IMR-90 (cell line): ENCODE measurements around the gene CDK5R1. TPM values are rescaled to one million over a fixed set of nuclear protein-coding genes. Genes with fewer than 3 reads are reported as not detected.

Experiments used
- ATAC-seq: fragments of 200-7000 bp; cut with Tn5 transposase; 2 replicates; pipeline ENCODE4 v1.9.1; 2020; ENCODE audit warnings: low read depth, mild to moderate bottlenecking, moderate library complexity
- BruUV-seq: library from RNA; stranded (reverse); fragments of 400-500 nt; replicated peaks from 2 replicates; lab custom pipeline; 2021; lab: Mats Ljungman, UMichigan
- CTCF ChIA-PET: fragments of 300-600 bp; formaldehyde crosslinking; extraction: SDS; loops from one replicate; lab custom pipeline; 2021; ENCODE audit warnings: antibody characterized with exemption; lab: Yijun Ruan, JAX
- POLR2A ChIA-PET: fragments of 300-600 bp; sonication (Branson Sonifier 250); formaldehyde crosslinking; loops from one replicate; lab custom pipeline; 2022; ENCODE audit warnings: antibody characterized with exemption; ENCODE audit not compliant: unreplicated experiment; lab: Charles Lee
- DNase-seq: peaks from one replicate; pipeline ENCODE4 v3.0.0; 2013
- H2AFZ ChIP-seq: replicated peaks from 2 replicates; pipeline ENCODE3; 2013; ENCODE audit warnings: low read length, mild to moderate bottlenecking; ENCODE audit not compliant: poor library complexity
- H2AK5ac ChIP-seq: 2 replicates; pipeline ENCODE4 v1.6.1; 2013; ENCODE audit warnings: low read depth, low read length, inconsistent platforms
- H2AK9ac ChIP-seq: replicated peaks from 2 replicates; pipeline ENCODE3; 2013; ENCODE audit warnings: mild to moderate bottlenecking, low read depth, low read length, moderate library complexity; ENCODE audit not compliant: poor library complexity
- H2BK120ac ChIP-seq: 2 replicates; pipeline ENCODE4 v1.6.1; 2013; ENCODE audit warnings: low read depth, low read length, inconsistent platforms
- H2BK15ac ChIP-seq: 3 replicates; pipeline ENCODE4 v1.6.1; 2013; ENCODE audit warnings: low read depth, low read length, inconsistent platforms
- H2BK20ac ChIP-seq: 2 replicates; pipeline ENCODE4 v1.6.1; 2013; ENCODE audit warnings: low read depth, mild to moderate bottlenecking, inconsistent platforms, low read length, moderate library complexity
- H2BK5ac ChIP-seq: 2 replicates; pipeline ENCODE4 v1.6.1; 2013; ENCODE audit warnings: mild to moderate bottlenecking, low read depth, low read length, inconsistent platforms; ENCODE audit not compliant: poor library complexity, severe bottlenecking
- H3K14ac ChIP-seq: replicated peaks from 2 replicates; pipeline ENCODE4 v1.6.1; 2013; ENCODE audit warnings: low read depth, low read length, inconsistent platforms
- H3K18ac ChIP-seq: 2 replicates; pipeline ENCODE4 v1.6.1; 2013; ENCODE audit warnings: low read depth, low read length, control low read depth
- H3K23ac ChIP-seq: 2 replicates; pipeline ENCODE4 v1.6.1; 2013; ENCODE audit warnings: low read depth, low read length, inconsistent platforms
- H3K27ac ChIP-seq: 2 replicates; pipeline ENCODE4 v1.5.1; 2013; ENCODE audit warnings: mild to moderate bottlenecking, control low read depth, low read length; ENCODE audit not compliant: insufficient read depth
- H3K27me3 ChIP-seq: 2 replicates; pipeline ENCODE4 v1.6.1; 2013; ENCODE audit warnings: low read length; ENCODE audit not compliant: control insufficient read depth, insufficient read depth
- H3K36me3 ChIP-seq: 2 replicates; pipeline ENCODE4 v1.6.1; 2013; ENCODE audit warnings: low read length, mixed read lengths; ENCODE audit not compliant: control insufficient read depth, insufficient read depth
- H3K4ac ChIP-seq: 2 replicates; pipeline ENCODE4 v1.6.1; 2013; ENCODE audit warnings: low read depth, low read length, inconsistent platforms
- H3K4me1 ChIP-seq: 2 replicates; pipeline ENCODE4 v1.6.1; 2013; ENCODE audit warnings: low read length, mixed read lengths; ENCODE audit not compliant: control insufficient read depth, insufficient read depth
- H3K4me2 ChIP-seq: 2 replicates; pipeline ENCODE4 v1.6.1; 2013; ENCODE audit warnings: low read depth, mild to moderate bottlenecking, control low read depth, low read length, moderate library complexity
- H3K4me3 ChIP-seq: 2 replicates; pipeline ENCODE4 v1.5.1; 2013; ENCODE audit warnings: low read depth, mild to moderate bottlenecking, control low read depth, low read length, moderate library complexity; ENCODE audit not compliant: insufficient read depth
- H3K56ac ChIP-seq: 2 replicates; pipeline ENCODE4 v1.6.1; 2013; ENCODE audit warnings: low read length, inconsistent platforms; ENCODE audit not compliant: insufficient read depth; ENCODE audit errors: extremely low read depth
- H3K79me1 ChIP-seq, 2 experiments: 2 replicates each; pipeline ENCODE4 v1.6.1; 2013; ENCODE audit warnings: low read length in 2 of 2, inconsistent platforms in 1 of 2, low read depth in 1 of 2
- H3K9ac ChIP-seq: 2 replicates; pipeline ENCODE4 v1.6.1; 2013; ENCODE audit warnings: low read depth, low read length, control low read depth
- H3K9me1 ChIP-seq: 2 replicates; pipeline ENCODE4 v1.6.1; 2013; ENCODE audit warnings: low read length, inconsistent platforms; ENCODE audit not compliant: insufficient read depth
- H3K9me3 ChIP-seq: 2 replicates; pipeline ENCODE4 v1.6.1; 2013; ENCODE audit warnings: low read length; ENCODE audit not compliant: control insufficient read depth, insufficient read depth
- H4K20me1 ChIP-seq: 2 replicates; pipeline ENCODE4 v1.6.1; 2013; ENCODE audit warnings: low read length, inconsistent platforms; ENCODE audit not compliant: insufficient read depth
- H4K5ac ChIP-seq: 2 replicates; pipeline ENCODE4 v1.6.1; 2013; ENCODE audit warnings: mild to moderate bottlenecking, low read depth, low read length, control low read depth
- H4K8ac ChIP-seq, 2 experiments: 2 replicates each; pipeline ENCODE4 v1.6.1; 2013; ENCODE audit warnings: low read depth in 2 of 2, low read length in 2 of 2, control low read depth in 1 of 2, inconsistent platforms in 1 of 2
- H4K91ac ChIP-seq: 2 replicates; pipeline ENCODE4 v1.6.1; 2013; ENCODE audit warnings: low read depth, low read length, inconsistent platforms; ENCODE audit not compliant: insufficient read depth
- BHLHE40 ChIP-seq: fragments of 150-350 bp; IDR thresholded peaks from 2 replicates; pipeline ENCODE4 v1.6.1; 2016; ENCODE audit warnings: mild to moderate bottlenecking, low read depth, low read length
- CEBPB ChIP-seq: IDR thresholded peaks from 2 replicates; pipeline ENCODE4 v1.6.1; 2012; ENCODE audit warnings: low read depth, low read length, improper control_type of control experiment
- CHD1 ChIP-seq: IDR thresholded peaks from 2 replicates; pipeline ENCODE4 v1.6.1; 2012; ENCODE audit warnings: low read depth, low read length, improper control_type of control experiment
- FOS ChIP-seq: fragments of 150-350 bp; IDR thresholded peaks from 2 replicates; pipeline ENCODE4 v1.6.1; 2016; ENCODE audit warnings: low read depth, low read length
- MAFK ChIP-seq: IDR thresholded peaks from 2 replicates; pipeline ENCODE4 v1.6.1; 2012; ENCODE audit warnings: low read depth, low read length, improper control_type of control experiment
- MAZ ChIP-seq: IDR thresholded peaks from 2 replicates; pipeline ENCODE4 v1.6.1; 2012; ENCODE audit warnings: low read depth, mild to moderate bottlenecking, low read length, improper control_type of control experiment, moderate library complexity, borderline replicate concordance
- MXI1 ChIP-seq: IDR thresholded peaks from 2 replicates; pipeline ENCODE4 v1.6.1; 2012; ENCODE audit warnings: low read depth, mild to moderate bottlenecking, low read length, moderate library complexity, borderline replicate concordance
- NFE2L2 ChIP-seq: fragments of 150-350 bp; IDR thresholded peaks from 2 replicates; pipeline ENCODE4 v1.6.1; 2016; ENCODE audit warnings: low read depth, mild to moderate bottlenecking, low read length
- POLR2A ChIP-seq: IDR thresholded peaks from 2 replicates; pipeline ENCODE4 v1.6.1; 2012; ENCODE audit warnings: mild to moderate bottlenecking, low read depth, low read length
- RAD21 ChIP-seq: IDR thresholded peaks from 2 replicates; pipeline ENCODE4 v1.6.1; 2012; ENCODE audit warnings: low read length, improper control_type of control experiment
- RCOR1 ChIP-seq: IDR thresholded peaks from 2 replicates; pipeline ENCODE4 v1.6.1; 2012; ENCODE audit warnings: mild to moderate bottlenecking, low read length, improper control_type of control experiment; ENCODE audit not compliant: insufficient replicate concordance
- RFX5 ChIP-seq: IDR thresholded peaks from 2 replicates; pipeline ENCODE4 v1.8.0; 2012; ENCODE audit warnings: low read depth, mild to moderate bottlenecking, low read length, moderate library complexity
- SMC3 ChIP-seq: fragments of 150-350 bp; IDR thresholded peaks from 2 replicates; pipeline ENCODE4 v1.6.1; 2016; ENCODE audit warnings: low read depth, mild to moderate bottlenecking, antibody characterized with exemption, low read length, moderate library complexity
- WGBS, 2 experiments: methylation state at CpG; one replicate each; pipeline versions ENCODE4 v1.1.5 to v1.1.7; 2013; ENCODE audit warnings: missing lambda C conversion rate in 2 of 2; ENCODE audit not compliant: insufficient read length in 1 of 2; ENCODE audit errors: extremely low coverage in 2 of 2; 5-methylcytosine and 5-hydroxymethylcytosine counted together
- dilution Hi-C: fragments of 300-500 bp; cut with HindIII; formaldehyde crosslinking; loops from one replicate; pipeline ENCODE4 v1.14.3; 2018; ENCODE audit warnings: low sequenced_read_pairs; ENCODE audit not compliant: unreplicated experiment
- in situ Hi-C: fragments of 300-500 bp; cut with MboI; formaldehyde crosslinking; loops from 3 replicates; pipeline ENCODE4 v1.14.3; 2019; ENCODE audit warnings: low sequenced_read_pairs, inconsistent platforms, mixed read lengths
- intact Hi-C: fragments of 100-400 bp; cut with micrococcal nuclease; formaldehyde crosslinking; loops from 2 replicates; pipeline ENCODE4 v1.10.0; 2022
- polyA plus RNA-seq, 3 experiments: library from polyadenylated mRNA; depleted of rRNA; stranded (reverse); fragments of >200 nt; gene quantifications; 2 replicates each; pipeline ENCODE4 v1.2.3, GENCODE V29; 2012; ENCODE audit warnings: low replicate concordance in 1 of 3
- total RNA-seq: library from RNA; depleted of rRNA; stranded (reverse); fragments of >200 nt; gene quantifications from 2 replicates; pipeline ENCODE4 v1.2.3, GENCODE V29; 2012
- TF ChIP-seq, protein P1 (sequence below): fragments of 150-350 bp; IDR thresholded peaks from 2 replicates; pipeline ENCODE4 v1.6.1; 2016; ENCODE audit warnings: low read depth, mild to moderate bottlenecking, low read length, moderate library complexity, borderline replicate concordance
- TF ChIP-seq, protein P2 (sequence below): conservative IDR thresholded peaks from 2 replicates; pipeline ENCODE4 v1.5.1; 2012; ENCODE audit warnings: mild to moderate bottlenecking, low read depth, low read length, improper control_type of control experiment
- TF ChIP-seq, protein P3 (sequence below): fragments of 150-350 bp; IDR thresholded peaks from 2 replicates; pipeline ENCODE4 v1.6.1; 2017; ENCODE audit warnings: mild to moderate bottlenecking, antibody characterized with exemption, low read length, low read depth

Gene CDK5R1
- total and polyA plus RNA-seq, 2 of the 4 experiments (the other 2 are of a cell fraction): 0.36 to 0.74 TPM

DNA sequence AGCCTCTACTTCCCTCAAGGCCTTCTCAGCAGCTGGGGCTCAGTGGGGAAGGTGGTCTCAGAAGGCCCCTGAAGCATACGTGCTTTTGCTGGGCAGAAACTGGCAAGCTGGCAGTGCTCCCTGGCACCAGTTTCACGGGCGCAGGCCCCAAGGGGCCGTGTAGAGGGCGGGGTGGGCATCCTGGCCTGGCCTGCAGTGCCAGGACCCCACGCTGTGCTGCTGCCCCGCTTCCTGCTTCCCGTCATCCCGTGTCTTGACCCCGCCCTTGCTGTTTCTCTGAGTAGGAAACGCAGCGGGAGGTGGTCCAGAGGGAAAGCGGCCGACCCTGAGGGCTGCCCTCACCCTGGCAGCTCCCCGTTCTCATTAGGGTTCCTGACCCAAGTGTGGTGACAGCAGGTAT, 6.8 kb downstream of the CDK5R1 start:
- no peaks in the 10 kb centered on the region for H3K27me3 ChIP-seq
- H2AK9ac ChIP-seq: peak overlapping the region; percentile 56
- H3K27ac ChIP-seq: no peak overlapping the region
- DNase-seq: no peak
- H3K14ac ChIP-seq: no peak overlapping the region
- peaks cover 4% of the 10 kb centered on the region; the same call in 1 of the 2 replicates for H4K20me1 ChIP-seq
- H3K79me1 ChIP-seq: no peaks in the 10 kb centered on the region; a peak in 1 of 4 replicates
- no TSS peak for BruUV-seq
- peaks cover 10% of the 10 kb centered on the region for H3K9me1 ChIP-seq
- no peak overlapping the region for H3K4ac ChIP-seq
- no peak overlapping the region for H3K4me2 ChIP-seq
- no peak overlapping the region for H4K8ac ChIP-seq
- H3K56ac ChIP-seq: no peak overlapping the region
- H3K4me1 ChIP-seq: peaks cover 6% of the 10 kb centered on the region
- H3K4me3 ChIP-seq: no peak overlapping the region
- dilution Hi-C loops: no loop called here
- H3K18ac ChIP-seq: no peak overlapping the region
- WGBS, 2 experiments: 81% methylated on average over 8 of the region's 15 CpGs; no CpG with 5 or more reads in 1 of the 2 experiments
- H3K9ac ChIP-seq: no peak overlapping the region
- CTCF ChIA-PET: no interaction called here
- POLR2A ChIA-PET: no interaction called here
- H4K5ac ChIP-seq: no peak overlapping the region
- TF ChIP-seq RFX5: no peak
- no peak for TF ChIP-seq FOS
- TF ChIP-seq MAZ: no peak
- TF ChIP-seq, protein P1, sequence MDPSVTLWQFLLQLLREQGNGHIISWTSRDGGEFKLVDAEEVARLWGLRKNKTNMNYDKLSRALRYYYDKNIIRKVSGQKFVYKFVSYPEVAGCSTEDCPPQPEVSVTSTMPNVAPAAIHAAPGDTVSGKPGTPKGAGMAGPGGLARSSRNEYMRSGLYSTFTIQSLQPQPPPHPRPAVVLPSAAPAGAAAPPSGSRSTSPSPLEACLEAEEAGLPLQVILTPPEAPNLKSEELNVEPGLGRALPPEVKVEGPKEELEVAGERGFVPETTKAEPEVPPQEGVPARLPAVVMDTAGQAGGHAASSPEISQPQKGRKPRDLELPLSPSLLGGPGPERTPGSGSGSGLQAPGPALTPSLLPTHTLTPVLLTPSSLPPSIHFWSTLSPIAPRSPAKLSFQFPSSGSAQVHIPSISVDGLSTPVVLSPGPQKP: no peak
- TF ChIP-seq, protein P2, sequence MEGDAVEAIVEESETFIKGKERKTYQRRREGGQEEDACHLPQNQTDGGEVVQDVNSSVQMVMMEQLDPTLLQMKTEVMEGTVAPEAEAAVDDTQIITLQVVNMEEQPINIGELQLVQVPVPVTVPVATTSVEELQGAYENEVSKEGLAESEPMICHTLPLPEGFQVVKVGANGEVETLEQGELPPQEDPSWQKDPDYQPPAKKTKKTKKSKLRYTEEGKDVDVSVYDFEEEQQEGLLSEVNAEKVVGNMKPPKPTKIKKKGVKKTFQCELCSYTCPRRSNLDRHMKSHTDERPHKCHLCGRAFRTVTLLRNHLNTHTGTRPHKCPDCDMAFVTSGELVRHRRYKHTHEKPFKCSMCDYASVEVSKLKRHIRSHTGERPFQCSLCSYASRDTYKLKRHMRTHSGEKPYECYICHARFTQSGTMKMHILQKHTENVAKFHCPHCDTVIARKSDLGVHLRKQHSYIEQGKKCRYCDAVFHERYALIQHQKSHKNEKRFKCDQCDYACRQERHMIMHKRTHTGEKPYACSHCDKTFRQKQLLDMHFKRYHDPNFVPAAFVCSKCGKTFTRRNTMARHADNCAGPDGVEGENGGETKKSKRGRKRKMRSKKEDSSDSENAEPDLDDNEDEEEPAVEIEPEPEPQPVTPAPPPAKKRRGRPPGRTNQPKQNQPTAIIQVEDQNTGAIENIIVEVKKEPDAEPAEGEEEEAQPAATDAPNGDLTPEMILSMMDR: no peak
- TF ChIP-seq MAFK: no peak
- TF ChIP-seq CHD1: no peak
- no peak for TF ChIP-seq POLR2A
- no peak for TF ChIP-seq NFE2L2
- TF ChIP-seq, protein P3, sequence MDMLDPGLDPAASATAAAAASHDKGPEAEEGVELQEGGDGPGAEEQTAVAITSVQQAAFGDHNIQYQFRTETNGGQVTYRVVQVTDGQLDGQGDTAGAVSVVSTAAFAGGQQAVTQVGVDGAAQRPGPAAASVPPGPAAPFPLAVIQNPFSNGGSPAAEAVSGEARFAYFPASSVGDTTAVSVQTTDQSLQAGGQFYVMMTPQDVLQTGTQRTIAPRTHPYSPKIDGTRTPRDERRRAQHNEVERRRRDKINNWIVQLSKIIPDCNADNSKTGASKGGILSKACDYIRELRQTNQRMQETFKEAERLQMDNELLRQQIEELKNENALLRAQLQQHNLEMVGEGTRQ: no peak
- TF ChIP-seq MXI1: no peak
- TF ChIP-seq CEBPB: no peak
- no peak for TF ChIP-seq RAD21
- no peak for TF ChIP-seq RCOR1
- TF ChIP-seq SMC3: no peak
- TF ChIP-seq BHLHE40: no peak
- H2AFZ ChIP-seq: no peak overlapping the region
- no peak overlapping the region for H2BK15ac ChIP-seq
- H3K9me3 ChIP-seq: no peaks in the 10 kb centered on the region
- H3K23ac ChIP-seq: no peak overlapping the region
- intact Hi-C loops: no loop called here
- in situ Hi-C loops: loop anchor here (25.0 kb wide), 1 partner anchor 269 kb away; no protein-coding TSS in a partner anchor
- no peak overlapping the region for H2BK5ac ChIP-seq
- H2AK5ac ChIP-seq: no peak overlapping the region
- H4K91ac ChIP-seq: no peak overlapping the region
- no peak for ATAC-seq
- H2BK120ac ChIP-seq: no peak overlapping the region
- peaks cover 2% of the 10 kb centered on the region; the same call in 1 of the 2 replicates for H3K36me3 ChIP-seq
- H2BK20ac ChIP-seq: no peak overlapping the region
